Endometrial microvascular endothelial cells (primary cell): ENCODE results near the gene NFIB. TPM values are rescaled to one million over a fixed set of nuclear protein-coding genes. Genes with fewer than 3 reads are reported as not detected.

Experiments
- in situ Hi-C: cut with HindIII; loops from 2 replicates; pipeline ENCODE4 v1.10.0; 2017; ENCODE audit warnings: low sequenced_read_pairs, low pct_unique_long_range_greater_than_20kb; ENCODE audit errors: inconsistent ontology term
- total RNA-seq: library from RNA; depleted of rRNA; stranded (reverse); fragments of >200 nt; gene quantifications from one replicate; pipeline ENCODE4 v1.2.3, GENCODE V29; 2015; ENCODE audit errors: inconsistent ontology term

The NFIB gene
- total RNA-seq, 1 donor from 2014 or later = 80.0 TPM

DNA sequence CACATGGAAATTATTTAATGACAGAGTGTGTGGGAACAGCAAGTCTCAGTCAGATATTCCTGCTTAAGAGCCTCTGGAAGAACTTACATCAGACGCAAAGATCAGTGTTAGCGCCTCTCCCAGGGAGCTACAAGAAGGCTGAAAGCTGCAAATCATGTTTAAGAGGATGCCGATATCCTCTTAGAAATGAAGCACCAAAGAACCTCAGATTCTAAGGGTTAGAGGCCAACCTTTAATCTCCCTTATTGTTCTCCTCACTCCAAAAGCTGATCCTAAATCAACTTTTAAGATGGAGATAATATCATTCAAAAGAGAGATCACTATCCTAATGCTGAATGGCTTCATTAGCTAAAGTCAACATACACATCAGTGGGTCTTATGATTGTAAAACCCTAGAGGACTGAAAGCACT is 160.6 kb downstream of the NFIB start:
- in situ Hi-C loops = no loop called here

DNA sequence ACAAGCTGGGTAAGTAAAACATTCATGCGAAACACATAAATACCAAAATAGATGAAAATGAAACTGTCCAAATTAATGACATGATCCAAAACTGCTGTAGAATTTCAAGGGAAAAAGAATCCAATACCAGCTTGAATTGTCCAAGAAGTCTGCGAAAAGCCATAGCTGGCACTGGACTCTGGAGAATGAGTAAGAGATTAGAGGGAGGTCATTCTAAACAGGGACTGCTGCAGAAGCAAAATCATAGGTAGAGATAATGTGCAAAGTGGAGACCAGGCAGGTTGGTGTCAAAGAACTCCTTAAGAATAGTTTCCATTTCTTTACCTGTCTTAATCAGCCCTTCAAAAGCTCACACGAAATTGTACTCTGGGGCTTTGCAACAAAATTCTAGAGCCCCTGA is 162.5 kb downstream of the NFIB start:
- in situ Hi-C loops = no loop called here

DNA sequence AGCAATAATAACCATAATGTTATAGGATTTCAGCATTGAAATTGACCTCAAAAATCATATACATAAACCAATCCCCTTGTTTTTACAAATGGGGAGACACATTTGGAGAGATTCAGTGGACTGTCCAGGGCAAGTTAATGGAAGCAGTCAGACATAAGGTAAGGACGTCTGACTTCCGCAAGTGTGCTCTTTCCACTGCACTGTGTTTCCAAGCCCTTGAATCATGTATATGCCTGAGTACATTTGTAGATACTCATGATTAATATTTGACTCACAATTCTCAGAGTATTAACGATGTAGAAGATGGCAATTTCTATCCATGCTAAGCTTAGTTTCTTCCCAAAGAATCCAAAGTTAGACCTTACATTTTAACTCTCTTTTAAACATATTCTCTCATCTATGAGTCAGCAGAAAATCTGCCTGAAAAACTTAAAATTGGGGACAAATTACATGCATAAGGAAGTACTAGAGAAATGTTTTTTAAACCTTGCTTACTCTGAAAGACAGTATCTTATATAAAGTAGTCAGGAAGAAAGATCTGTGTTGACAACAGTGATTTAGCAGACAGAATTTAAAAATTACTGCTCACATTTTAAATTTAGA is 165.3 kb downstream of the NFIB start:
- in situ Hi-C loops = no loop called here

DNA sequence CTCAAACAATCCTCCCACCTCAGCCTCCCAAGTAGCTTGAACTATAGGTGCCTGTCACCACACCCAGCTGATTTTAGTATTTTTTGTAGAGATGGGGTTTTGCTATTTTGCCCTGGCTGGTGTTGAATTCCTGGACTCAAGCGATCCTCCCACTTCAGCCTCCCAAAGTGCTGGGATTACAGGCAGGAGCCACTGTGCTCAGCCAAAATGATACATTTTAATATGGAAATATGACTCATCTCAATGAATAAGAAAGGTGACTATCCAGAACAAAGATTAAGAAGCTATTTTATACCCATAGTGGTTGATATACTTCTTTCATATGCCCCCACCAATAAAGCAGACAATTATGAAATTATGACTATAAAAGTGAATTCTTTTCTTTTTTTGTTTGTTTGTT is 166.2 kb downstream of the NFIB start:
- in situ Hi-C loops = no loop called here

DNA sequence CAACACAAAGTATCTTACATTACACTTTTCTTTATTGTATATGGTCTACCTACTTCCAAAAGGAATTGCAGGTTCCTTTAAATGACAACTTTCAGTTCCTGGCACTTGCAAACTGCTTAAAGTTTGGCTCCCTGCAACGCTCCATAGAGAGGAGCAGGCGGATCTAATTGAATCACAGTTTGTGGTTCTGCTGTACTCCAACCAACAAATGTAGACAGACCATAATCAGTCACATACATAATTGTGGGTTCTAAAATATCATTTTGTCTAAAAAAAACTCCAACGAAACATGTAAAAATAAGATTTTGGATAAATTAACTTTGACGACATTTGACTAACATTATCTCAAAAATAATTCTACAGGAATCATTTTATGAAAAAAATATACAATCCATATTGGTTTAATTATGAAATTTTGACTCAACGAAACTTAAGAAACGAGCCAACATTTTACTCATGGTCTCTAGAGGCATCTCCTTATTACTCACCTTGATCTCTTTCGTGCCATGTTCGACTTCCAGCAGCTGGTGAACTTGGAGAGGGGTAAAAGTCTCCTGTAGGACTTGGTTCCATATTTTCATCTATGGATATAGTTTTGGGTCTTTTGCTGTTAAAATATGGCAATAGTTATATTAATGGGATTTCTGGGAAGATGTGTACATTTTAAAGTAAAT is 167.6 kb downstream of the NFIB start:
- in situ Hi-C loops = no loop called here

DNA sequence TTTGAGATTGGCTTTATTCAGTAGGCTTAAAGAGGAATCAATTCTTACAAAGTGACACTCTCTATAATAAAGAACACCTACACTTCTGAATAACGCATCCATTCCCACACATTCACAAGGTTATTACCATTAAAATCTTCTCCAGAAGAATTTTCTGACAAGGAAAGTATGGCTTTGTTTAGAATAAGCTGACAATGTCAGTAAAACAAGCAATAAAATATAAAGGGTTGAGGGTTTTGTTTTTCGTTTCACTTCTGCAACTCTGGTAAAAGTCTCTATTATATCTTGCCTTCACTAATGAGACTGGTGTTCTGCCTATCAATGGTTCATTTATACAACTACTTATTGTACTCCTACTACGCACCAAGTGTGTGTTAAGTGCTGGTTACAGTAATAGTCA is 169.7 kb downstream of the NFIB start:
- in situ Hi-C loops = no loop called here

DNA sequence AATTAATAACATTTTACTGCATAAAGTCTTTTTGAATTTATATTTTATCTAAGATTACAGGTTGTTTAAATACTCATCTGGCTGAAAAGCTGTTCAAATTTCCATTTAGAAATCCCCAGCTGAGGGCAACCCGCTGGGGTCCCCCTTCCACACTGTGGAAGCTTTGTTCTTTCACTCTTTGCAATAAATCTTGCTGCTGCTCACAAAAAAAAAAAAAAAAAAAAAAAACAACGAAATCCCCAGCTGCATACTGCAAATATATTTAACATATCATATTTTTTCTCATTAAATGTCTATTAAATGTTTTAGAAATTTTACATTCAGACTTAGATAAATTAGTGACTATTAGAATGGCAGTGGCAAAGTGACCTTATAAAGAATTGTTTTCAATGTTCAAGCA is 172.2 kb downstream of the NFIB start:
- in situ Hi-C loops = no loop called here

DNA sequence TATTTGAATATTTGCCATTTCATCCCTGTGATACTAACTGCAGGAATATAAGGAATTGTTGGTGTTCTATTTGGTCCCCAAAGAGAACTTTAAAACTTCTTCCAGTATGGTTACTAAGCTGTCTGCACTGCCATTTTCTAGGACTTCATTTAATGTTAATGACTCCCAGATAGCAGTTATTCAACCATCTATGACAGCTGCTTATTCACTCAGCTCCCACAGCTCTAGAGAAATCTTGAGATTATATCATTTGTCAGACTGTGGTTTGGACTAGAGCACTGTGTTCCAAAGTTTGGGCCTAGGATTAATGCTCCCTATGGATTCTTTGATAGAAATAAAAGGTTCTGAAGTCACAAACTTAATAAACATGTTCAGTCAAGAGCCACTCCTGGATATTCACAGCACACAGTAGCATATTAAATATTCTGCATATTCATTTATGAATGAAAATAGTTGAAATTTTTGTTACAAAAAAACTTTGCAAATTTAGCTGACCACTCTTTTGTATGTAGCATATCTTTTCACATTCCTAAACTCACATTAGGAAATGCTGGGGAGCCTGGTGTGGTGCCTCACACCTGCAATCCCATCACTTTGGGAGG is 173.7 kb downstream of the NFIB start:
- in situ Hi-C loops = no loop called here

DNA sequence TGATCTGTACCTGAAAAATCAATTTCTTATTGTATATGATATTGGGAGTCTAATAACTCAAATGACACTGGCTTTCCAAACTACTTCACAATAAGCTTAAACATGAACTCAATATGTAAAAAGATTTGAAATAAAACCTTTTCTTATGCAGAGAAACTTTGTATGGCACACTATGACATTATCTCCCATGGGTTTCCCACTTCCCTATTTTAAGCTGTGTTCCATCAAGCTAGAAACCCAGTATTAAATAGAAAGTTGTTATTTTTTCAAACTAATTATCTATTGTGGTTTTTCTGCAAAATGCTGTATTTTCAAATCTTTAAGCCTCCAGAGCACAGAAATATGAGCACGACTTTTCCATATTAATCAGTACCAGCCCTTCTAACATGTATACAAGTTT is 174.7 kb downstream of the NFIB start:
- in situ Hi-C loops = no loop called here

DNA sequence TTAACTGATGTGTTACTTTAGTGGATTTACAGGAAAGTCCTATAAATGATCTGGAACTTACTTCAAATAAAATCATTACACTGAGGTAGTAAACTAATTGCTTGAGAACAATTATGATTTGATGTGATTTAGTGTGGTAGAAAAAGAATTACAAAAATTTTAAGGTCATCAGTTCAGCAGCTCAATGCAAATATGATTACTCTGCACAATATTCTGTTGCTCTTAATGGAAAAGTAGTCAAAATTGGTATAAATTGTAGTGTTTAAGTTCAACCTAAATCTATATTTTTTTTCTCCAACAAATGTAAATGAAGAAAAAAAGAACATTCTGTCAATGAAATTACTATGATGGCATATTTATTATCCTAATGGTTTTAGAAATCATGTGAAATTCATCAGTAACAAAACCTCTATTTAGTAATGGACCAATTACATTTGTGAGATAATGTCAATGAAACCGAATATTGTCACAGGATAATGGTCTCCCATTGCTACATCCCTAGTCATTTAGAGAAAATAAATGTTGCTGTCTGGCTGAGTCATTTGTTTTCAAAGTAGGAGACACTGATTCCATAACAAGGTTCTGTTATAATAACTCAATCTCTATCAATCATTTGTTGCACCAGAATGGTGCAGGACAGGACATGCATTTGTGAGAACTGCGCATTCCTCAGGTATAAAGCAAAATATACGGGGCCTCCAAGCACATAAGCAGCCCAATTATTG is 177.1 kb downstream of the NFIB start:
- in situ Hi-C loops = no loop called here

DNA sequence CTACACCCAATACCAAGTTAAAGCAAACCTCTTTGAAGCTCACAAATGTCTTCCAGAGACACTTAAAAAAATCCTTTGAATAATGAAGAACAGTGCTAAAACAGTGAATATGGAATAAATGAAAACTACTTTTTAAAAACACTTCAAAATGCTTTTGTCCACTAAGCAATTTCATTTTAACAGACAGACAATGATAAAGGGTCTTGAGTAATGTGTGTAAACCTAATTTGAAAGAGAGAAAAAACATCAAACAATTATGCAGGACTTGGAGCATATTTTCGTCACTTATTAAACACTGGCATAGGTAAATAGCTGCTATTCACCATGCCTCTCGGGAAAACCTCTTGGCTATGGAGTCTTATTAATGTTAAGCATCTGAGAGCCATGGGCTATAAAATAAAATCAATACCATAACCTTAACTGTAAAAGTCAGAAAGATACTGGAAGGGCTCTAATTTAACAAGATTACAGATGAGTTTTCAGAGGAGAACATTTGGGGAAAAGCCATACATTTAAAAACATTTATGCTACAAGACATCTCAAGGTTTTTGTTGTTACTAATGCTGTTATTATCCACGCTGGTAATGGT is 177.8 kb downstream of the NFIB start:
- in situ Hi-C loops = no loop called here

DNA sequence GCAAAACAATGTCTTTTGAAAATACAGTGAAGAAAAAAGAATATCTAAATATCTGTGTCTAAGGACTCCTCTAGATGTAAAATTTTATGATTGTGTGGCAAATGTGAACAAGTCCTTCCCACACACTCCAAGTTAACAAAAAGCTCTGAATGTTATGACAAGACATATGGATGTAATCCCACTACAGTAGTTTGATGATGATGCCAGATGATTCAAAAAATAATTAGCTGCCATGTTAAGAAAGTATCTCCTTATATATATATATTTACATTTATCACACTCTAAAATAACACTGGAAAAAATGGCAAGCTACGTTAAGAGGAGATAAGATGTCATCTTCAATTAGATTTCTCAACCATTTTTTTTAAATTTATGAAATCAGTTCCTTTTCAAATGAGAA is 178.5 kb downstream of the NFIB start:
- in situ Hi-C loops = no loop called here

DNA sequence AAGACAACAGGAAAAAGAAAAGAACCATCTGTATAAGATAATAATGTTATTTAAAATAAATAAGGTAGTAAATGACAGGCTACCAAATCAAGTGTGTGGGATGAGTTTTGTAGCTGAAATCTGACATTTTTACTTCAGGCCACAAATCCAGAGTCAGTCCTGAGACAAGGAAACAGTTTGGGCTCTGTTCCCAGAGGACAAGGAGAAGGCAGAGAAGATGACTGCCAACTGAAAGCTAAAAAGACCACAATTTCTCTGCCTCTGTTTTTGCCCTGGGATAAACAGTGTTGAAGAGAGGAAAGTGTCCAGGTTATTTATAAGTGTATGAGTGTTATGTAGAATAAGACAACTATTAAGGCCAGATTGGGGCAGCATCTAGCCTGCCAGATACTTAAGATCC is 180.5 kb downstream of the NFIB start:
- in situ Hi-C loops = no loop called here

DNA sequence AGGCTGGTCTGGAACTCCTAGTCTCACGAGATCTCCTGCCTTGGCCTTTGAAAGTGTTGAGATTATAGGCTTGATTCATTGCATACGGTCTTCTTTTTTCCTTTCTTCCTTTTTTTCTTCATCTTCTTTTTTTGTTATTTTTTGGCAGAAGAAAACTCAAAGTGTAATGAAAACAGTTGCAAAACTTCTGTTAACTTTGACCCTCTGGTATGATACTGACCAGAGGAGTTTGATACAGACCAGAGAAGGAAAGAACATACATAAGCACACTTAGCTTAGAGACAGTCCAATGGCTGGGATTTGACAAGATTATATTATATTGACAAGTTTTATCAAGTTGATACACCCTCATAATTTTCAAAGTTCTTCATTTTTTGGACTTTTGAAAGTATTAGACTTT is 181.2 kb downstream of the NFIB start:
- in situ Hi-C loops = no loop called here

DNA sequence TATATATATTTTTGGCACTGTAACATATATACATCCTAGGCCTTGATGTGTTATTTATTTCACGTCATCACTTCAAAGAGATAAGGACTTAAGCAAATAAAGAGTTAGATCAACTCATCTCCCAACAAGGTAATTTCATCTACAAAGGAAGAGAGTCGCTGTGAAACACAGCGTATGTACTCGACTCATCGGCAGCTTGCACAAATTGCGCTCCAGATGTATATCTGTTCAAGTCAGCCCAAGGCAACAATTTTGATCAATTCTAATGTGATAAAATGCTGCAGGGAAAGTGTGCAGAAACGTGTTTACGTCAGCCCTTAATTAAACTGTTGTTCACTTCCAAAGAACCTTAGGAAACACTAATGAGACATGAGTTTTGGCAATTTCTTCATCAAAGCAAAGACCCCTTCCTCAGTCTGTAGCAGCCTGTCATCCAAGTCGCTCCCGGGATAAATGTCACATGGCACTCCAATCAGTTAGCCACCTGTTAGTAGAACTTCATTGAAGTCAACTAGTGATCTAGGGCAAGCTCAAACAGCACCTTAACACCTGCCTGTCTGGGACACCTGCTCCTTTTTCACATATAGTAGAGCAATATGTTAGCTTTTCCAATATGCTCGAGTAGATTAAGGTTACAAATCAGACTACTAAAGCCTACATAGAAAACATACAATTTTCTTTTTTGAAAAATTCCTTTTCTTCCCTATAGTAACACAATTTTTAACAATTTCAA is 182.4 kb downstream of the NFIB start:
- in situ Hi-C loops = no loop called here

DNA sequence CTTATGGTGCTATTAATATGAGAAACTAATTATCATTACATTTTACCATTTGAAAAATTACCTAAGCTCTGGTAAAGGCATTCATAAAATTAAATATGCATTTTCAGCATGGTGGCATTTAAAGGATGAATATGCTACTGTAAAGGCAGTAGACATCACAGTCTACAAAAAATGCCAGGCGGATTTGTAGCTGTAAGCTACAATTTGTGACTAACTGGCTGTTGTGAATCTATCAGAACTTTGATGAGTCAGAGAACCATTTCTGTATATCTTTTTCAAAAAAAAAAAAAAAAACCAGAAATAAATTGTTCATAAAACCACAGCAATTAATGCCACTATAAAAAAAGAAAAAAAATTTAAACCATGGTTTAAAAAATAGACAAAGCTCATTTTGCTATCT is 186.3 kb downstream of the NFIB start:
- in situ Hi-C loops = no loop called here

DNA sequence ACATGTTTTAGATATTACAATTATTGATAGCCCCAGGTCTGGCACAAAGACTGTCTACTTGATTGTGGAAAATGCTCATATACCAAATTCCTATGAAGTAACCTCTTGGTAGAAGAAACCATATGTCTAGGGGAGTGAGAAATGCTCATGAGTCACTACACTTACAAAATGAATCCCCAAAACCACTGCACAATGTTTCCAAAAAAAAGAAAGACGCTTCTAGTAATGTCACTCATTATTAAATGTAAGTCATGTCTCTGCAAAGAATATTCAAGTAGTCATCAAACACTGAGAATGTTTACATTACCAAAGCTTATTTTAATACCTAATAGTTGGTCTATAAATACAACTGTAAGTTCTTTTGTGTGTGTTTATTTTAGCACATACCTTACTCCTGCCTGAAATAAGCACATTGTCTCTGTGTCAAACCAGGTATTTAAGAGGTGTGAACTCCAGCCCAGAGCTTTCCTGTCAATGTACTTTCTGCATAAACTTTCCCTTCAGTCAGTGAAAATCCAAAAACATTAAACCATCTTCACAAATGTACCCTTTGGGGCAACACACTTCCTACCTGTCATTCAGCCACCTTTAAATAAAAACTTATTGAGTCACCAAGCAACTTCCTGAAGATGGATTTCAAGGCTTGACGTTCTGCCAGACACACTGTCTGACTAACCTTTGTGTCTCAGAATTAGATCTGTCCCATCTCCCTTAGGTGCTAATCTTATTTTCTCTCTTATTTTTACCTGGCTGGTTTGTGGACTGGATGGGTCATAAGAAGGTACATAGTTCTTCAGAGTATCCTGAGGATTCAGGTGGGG is 194.0 kb downstream of the NFIB start:
- in situ Hi-C loops = no loop called here

DNA sequence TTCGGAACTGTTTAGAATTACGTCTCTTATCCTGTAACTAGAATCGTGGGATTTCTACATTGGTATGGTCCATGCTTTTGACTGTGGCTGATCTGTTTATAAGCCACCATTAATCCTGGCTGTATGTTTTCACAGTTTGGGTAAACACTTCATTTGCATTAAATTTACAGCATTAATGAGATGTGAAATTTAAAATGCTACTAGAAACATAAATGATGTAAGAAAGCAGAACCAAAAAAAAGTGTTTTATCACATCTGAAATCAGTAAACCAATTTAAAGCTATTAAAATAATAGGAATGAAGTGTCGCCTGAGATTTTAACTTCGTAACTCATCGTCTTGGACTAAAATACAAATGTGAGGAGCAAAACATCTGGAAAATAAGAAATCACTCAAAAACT is 201.7 kb downstream of the NFIB start:
- in situ Hi-C loops = no loop called here
